Kidney epithelial cell (primary cell): ENCODE data around the gene EIF1AD. TPM values are rescaled to one million over a fixed set of nuclear protein-coding genes. Genes with fewer than 3 reads are reported as not detected.

Experiments
- DNase-seq: peaks from one replicate; pipeline ENCODE4 v3.0.0-alpha.2; 2010; ENCODE audit warnings: low read depth
- H3K27me3 ChIP-seq: 2 replicates; pipeline ENCODE4 v1.6.0; 2011; ENCODE audit warnings: low read length; ENCODE audit not compliant: control insufficient read depth, insufficient read depth
- H3K36me3 ChIP-seq: 2 replicates; pipeline ENCODE4 v1.5.1; 2011; ENCODE audit warnings: low read length; ENCODE audit not compliant: control insufficient read depth, insufficient read depth
- H3K4me3 ChIP-seq: 2 replicates; pipeline ENCODE4 v1.5.1; 2011; ENCODE audit warnings: low read depth, mild to moderate bottlenecking, control low read depth, low read length
- total RNA-seq: library from RNA; depleted of rRNA; stranded (reverse); fragments of >200 nt; gene quantifications from 2 replicates; pipeline ENCODE4 v1.2.3, GENCODE V29; 2015
- TF ChIP-seq, protein P1 (sequence below): IDR thresholded peaks from 2 replicates; pipeline ENCODE4 v1.5.1; 2011; ENCODE audit warnings: mild to moderate bottlenecking, moderate library complexity, low read length, control low read depth, inconsistent platforms; ENCODE audit not compliant: insufficient read depth, poor library complexity, severe bottlenecking

Gene EIF1AD
- total RNA-seq, 1 donor from 2014 or later, result 33.4 TPM

DNA sequence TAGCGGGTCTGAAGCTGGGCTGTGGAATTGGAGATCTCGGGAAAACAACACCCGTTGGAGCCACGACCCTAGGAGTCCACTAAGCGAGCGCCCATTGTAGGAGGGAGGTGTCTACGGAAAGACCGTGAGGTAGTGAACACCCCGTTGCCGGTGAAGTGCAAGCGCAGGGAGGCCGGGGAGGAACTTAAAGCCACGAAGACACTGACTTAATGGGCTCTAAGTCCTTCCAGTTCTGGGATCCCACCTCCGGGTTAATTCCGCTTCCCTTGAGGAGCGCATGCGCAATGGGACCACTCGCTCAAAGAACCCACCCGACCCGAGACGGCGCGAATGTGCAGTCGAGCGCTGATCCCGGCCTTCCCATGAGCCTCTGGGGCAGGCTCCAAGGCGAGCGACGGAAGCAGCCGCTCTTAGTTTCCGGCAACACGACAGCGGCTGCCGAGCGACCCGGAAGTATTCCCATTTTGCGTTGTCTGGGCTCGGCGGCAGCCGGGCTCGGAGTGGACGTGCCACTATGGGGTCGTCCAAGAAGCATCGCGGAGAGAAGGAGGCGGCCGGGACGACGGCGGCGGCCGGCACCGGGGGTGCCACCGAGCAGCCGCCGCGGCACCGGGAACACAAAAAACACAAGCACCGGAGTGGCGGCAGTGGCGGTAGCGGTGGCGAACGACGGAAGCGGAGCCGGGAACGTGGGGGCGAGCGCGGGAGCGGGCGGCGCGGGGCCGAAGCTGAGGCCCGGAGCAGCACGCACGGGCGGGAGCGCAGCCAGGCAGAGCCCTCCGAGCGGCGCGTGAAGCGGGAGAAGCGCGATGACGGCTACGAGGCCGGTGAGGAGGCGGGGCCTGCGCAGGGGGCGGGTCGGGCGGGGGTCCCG is 40.5 kb downstream of the EIF1AD start, which contains the start of gene SART1:
SART1 (plus strand) TSS at position 468 of the 874 bp plus-strand sequence; CDS start at position 515, 47 bp downstream.
- Histone ChIP-seq H3K4me3 (peak within 1 kb of the TSS; percentile 94), H3K27me3 (no peaks in the 10 kb centered on the region), H3K36me3 (peaks cover 2% of the 10 kb centered on the region)
- DNase-seq, result peak; percentile 92
- TF ChIP-seq, protein P1, sequence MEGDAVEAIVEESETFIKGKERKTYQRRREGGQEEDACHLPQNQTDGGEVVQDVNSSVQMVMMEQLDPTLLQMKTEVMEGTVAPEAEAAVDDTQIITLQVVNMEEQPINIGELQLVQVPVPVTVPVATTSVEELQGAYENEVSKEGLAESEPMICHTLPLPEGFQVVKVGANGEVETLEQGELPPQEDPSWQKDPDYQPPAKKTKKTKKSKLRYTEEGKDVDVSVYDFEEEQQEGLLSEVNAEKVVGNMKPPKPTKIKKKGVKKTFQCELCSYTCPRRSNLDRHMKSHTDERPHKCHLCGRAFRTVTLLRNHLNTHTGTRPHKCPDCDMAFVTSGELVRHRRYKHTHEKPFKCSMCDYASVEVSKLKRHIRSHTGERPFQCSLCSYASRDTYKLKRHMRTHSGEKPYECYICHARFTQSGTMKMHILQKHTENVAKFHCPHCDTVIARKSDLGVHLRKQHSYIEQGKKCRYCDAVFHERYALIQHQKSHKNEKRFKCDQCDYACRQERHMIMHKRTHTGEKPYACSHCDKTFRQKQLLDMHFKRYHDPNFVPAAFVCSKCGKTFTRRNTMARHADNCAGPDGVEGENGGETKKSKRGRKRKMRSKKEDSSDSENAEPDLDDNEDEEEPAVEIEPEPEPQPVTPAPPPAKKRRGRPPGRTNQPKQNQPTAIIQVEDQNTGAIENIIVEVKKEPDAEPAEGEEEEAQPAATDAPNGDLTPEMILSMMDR, result no peak

DNA sequence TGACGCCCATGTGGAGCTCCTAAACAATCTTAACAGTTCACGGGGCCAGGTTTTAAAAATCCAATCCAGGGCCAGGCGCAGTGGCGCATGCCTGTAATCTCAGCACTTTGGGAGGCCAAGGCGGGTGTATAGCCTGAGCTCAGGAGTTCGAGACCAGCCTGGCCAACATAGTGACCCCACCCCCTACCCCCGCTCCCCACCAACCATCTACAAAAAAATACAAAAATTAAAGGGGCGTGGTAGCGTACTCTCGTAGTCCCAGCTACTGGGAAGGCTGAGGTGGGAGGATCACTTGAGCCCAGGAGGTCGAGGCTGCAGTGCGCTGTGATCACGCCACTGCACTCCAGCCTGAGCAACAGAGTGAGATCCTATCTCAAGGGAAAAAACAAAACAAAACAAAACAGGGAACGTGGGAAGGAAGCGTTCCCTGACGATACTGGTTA is 41.1 kb downstream of the EIF1AD start:
- no peak for DNase-seq
- peaks cover 2% of the 10 kb centered on the region for H3K36me3 ChIP-seq
- TF ChIP-seq, protein P1, result no peak
- H3K27me3 ChIP-seq, result no peaks in the 10 kb centered on the region
- peak overlapping the region; percentile 94 for H3K4me3 ChIP-seq

DNA sequence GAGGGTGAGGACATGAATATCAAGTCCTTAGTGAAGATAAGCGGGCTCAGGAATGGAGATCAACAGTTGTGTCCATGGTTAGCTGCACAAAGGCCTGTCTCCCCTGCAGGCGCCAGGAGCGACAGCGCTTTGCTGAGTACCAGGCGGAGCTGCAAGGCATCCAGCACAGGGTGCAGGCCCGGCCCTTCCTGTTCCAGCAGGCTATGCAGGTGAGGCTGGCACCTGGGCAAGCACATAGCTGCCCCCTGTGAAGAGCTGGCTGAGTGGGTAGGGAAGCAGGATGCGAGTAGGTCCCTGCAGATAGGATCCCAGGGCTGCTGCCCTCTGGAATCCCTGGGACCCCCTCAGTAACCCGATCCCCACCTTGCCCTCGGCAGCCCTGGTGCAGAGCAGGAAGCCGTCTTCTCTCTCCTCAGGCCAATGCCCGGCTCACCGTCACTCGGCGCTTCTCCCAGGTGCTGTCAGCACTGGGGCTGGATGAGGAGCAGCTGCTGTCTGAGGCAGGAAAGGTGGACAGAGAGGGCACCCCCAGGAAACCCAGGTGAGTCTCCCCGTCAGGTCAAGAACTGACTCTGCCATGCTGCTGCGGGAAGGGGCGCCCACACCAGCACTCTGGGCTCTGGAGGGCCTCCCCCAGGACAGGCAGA is 43.1 kb downstream of the EIF1AD start:
- DNase-seq, result no peak
- TF ChIP-seq, protein P1, result no peak
- Histone ChIP-seq H3K36me3 (peaks cover 2% of the 10 kb centered on the region), H3K27me3 (no peaks in the 10 kb centered on the region), H3K4me3 (no peak overlapping the region)

DNA sequence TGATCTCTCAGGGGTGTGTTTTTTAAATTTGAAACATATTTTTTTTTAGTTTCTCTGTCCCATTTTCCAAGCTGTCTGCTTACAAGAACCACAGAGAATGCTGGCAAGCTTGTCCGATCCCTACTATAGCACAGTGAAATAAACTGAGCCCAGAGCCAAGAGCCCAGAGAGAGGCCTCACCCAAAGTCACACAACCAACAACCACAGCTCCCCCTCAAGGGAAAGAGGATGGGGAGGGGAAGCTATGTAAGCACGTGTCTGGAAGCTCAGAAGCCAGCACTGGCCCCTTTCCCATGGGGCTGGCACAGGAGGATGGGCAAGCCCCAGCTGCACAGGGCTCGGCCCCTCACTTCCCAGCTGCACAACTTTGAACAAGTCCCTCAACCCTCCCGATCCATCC is 43.7 kb downstream of the EIF1AD start:
- Histone ChIP-seq H3K4me3 (no peak overlapping the region), H3K36me3 (no peaks in the 10 kb centered on the region), H3K27me3 (no peaks in the 10 kb centered on the region)
- TF ChIP-seq, protein P1, result no peak
- no peak for DNase-seq

DNA sequence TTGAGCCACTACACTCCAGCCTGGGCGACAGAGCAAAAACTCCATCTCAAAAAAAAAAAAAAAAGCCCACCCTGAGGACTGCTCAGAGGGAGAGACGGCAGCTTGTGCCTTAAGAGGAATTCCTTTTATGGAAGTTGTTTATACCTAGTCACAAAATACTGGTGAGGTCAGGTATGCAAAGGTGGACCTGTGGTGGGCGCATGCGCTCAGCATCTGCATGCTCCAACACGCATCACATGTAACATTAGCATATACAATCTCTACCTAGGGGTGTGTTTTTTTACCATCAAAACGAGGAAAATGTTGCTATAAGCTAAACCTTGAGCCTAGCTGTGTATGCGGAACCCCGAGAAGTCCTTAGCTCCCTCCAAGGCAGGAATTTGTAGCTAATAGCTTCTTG is 47.2 kb downstream of the EIF1AD start:
- TF ChIP-seq, protein P1, result no peak
- H3K27me3 ChIP-seq, result no peaks in the 10 kb centered on the region
- no peak overlapping the region for H3K4me3 ChIP-seq
- DNase-seq, result no peak
- no peaks in the 10 kb centered on the region for H3K36me3 ChIP-seq
